Measurements from ENCODE around the gene RNF157. TPM values are rescaled to one million over a fixed set of nuclear protein-coding genes. Genes with fewer than 3 reads are reported as not detected.

RNF157 gene
- total RNA-seq, 1 experiment from 2014 or later = 11.2 TPM

DNA sequence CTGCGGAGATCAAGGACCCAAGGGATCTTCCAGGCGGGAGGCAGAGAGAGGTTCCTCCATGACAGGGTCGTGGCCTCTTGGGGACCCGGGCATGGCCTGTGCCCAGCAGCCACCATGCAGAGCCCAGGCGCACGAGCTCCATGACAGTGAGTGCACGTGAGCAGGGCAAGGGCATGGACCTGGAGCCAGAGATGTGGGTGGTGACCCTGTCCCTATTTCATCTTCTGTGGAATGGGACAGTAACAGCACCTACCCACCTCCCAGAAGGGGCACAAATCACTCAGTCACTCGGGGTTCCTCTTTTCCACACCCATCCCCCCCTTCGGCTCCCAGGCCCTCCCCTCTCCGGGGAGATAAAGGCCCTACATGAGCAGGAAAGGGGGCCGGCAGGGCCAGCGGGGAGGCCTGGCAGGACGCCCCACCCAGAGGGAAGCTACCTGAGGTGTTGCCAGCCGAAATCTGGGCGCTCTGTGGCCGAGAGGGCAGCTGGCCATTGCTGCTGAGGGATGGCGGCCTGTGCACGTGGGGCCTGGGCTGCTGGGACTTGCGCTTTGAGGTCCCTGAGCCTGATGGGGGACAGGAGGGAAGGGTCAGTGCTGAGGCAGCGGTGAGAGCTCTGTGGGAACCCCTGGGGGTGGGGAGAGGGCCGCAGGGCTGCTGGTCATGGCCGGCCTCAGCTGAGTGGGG is 35.2 kb upstream of the RNF157 start:
- Mint-ChIP-seq H3K9me3 (no peaks in the 10 kb centered on the region), H3K36me3 (no peaks in the 10 kb centered on the region), H3K4me1 (peaks cover 7% of the 10 kb centered on the region; the same call in 1 of the 2 replicates), H3K4me3 (no peak overlapping the region), H3K27ac (no peak overlapping the region), H3K27me3 (ENCODE audit: low read depth) (no peaks in the 10 kb centered on the region)
- TF ChIP-seq, protein P1, sequence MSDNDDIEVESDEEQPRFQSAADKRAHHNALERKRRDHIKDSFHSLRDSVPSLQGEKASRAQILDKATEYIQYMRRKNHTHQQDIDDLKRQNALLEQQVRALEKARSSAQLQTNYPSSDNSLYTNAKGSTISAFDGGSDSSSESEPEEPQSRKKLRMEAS (CRISPR knock-in tag; IDR thresholded peaks at IDR 0.05) = no peak
- TF ChIP-seq, protein P2, sequence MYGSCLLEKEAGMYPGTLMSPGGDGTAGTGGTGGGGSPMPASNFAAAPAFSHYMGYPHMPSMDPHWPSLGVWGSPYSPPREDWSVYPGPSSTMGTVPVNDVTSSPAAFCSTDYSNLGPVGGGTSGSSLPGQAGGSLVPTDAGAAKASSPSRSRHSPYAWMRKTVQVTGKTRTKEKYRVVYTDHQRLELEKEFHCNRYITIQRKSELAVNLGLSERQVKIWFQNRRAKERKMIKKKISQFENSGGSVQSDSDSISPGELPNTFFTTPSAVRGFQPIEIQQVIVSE (CRISPR knock-in tag; IDR thresholded peaks at IDR 0.05; ENCODE audit: borderline replicate concordance) = no peak
- ChIA-PET POLR2A (interaction anchor here (1.4 kb wide), 1 partner anchor 11 kb away, joined by 4 read pairs; the partner anchor contains the start of gene UBALD2), CTCF (interaction anchor here (0.7 to 3.3 kb wide), 7 partner anchors 16 to 261 kb away, joined by 3 to 13 read pairs (median 5); no protein-coding TSS in a partner anchor)
- ATAC-seq (no peak), DNase-seq (ENCODE audit: low spot score) (no peak)

DNA sequence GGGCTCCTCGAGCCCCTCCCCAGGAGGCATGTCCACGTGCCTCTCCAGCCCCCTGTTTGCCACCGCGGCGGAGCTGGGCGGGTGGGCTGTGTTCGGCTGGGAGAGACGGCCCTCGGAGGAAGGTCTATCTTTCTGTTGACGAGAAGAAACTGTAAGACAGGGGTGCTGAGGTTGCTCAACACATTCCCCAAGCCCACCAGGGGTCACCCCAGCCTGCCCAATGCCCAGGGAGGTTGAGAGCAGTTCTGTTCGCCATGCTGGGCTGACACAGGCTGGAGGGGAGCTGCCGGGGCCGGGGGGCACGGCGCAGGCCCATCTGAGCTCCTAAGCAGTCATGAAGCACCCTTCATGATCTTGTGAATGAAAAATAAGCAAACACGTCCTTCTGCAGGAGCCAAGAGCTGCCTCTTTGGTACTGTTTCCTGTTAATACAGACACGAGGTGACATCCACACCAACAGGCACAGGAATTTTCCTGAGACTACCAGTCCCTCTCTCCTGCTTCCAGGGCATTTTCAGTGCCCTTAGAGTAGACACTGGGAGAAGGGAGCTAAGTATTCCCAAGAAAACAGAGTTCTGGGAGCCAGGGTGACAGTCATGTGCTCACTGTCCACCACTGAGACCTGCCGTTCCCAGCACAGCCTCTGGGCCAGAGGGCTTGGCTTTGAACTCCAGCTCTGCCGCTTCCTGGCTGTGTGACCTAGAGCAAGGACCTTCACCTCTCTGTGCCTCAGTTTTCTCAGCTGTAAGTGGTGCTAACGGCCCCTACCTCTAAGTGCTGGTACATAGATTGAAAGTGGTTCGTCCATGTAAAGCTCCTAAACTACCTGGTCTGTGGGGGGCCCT is 34.0 kb upstream of the RNF157 start:
- Mint-ChIP-seq H3K4me3 (no peak overlapping the region), H3K27ac (no peak overlapping the region), H3K4me1 (peaks cover 9% of the 10 kb centered on the region), H3K36me3 (no peaks in the 10 kb centered on the region), H3K27me3 (ENCODE audit: low read depth) (no peaks in the 10 kb centered on the region), H3K9me3 (no peaks in the 10 kb centered on the region)
- TF ChIP-seq, protein P3, sequence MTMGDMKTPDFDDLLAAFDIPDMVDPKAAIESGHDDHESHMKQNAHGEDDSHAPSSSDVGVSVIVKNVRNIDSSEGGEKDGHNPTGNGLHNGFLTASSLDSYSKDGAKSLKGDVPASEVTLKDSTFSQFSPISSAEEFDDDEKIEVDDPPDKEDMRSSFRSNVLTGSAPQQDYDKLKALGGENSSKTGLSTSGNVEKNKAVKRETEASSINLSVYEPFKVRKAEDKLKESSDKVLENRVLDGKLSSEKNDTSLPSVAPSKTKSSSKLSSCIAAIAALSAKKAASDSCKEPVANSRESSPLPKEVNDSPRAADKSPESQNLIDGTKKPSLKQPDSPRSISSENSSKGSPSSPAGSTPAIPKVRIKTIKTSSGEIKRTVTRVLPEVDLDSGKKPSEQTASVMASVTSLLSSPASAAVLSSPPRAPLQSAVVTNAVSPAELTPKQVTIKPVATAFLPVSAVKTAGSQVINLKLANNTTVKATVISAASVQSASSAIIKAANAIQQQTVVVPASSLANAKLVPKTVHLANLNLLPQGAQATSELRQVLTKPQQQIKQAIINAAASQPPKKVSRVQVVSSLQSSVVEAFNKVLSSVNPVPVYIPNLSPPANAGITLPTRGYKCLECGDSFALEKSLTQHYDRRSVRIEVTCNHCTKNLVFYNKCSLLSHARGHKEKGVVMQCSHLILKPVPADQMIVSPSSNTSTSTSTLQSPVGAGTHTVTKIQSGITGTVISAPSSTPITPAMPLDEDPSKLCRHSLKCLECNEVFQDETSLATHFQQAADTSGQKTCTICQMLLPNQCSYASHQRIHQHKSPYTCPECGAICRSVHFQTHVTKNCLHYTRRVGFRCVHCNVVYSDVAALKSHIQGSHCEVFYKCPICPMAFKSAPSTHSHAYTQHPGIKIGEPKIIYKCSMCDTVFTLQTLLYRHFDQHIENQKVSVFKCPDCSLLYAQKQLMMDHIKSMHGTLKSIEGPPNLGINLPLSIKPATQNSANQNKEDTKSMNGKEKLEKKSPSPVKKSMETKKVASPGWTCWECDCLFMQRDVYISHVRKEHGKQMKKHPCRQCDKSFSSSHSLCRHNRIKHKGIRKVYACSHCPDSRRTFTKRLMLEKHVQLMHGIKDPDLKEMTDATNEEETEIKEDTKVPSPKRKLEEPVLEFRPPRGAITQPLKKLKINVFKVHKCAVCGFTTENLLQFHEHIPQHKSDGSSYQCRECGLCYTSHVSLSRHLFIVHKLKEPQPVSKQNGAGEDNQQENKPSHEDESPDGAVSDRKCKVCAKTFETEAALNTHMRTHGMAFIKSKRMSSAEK (CRISPR knock-in tag; IDR thresholded peaks at IDR 0.05; ENCODE audit: borderline replicate concordance) = no peak
- TF ChIP-seq, protein P4, sequence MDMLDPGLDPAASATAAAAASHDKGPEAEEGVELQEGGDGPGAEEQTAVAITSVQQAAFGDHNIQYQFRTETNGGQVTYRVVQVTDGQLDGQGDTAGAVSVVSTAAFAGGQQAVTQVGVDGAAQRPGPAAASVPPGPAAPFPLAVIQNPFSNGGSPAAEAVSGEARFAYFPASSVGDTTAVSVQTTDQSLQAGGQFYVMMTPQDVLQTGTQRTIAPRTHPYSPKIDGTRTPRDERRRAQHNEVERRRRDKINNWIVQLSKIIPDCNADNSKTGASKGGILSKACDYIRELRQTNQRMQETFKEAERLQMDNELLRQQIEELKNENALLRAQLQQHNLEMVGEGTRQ (CRISPR knock-in tag; IDR thresholded peaks at IDR 0.05) = no peak
- ChIA-PET CTCF (interaction anchor here (0.8 to 3.3 kb wide), 12 partner anchors 11 to 260 kb away, joined by 3 to 13 read pairs (median 4); partner anchors contain the start of gene GALR2), POLR2A (interaction anchor here (1.4 kb wide), 1 partner anchor 9 kb away, joined by 4 read pairs; the partner anchor contains the start of gene UBALD2)
- DNase-seq (ENCODE audit: low spot score) = no peak
- ATAC-seq = no peak

DNA sequence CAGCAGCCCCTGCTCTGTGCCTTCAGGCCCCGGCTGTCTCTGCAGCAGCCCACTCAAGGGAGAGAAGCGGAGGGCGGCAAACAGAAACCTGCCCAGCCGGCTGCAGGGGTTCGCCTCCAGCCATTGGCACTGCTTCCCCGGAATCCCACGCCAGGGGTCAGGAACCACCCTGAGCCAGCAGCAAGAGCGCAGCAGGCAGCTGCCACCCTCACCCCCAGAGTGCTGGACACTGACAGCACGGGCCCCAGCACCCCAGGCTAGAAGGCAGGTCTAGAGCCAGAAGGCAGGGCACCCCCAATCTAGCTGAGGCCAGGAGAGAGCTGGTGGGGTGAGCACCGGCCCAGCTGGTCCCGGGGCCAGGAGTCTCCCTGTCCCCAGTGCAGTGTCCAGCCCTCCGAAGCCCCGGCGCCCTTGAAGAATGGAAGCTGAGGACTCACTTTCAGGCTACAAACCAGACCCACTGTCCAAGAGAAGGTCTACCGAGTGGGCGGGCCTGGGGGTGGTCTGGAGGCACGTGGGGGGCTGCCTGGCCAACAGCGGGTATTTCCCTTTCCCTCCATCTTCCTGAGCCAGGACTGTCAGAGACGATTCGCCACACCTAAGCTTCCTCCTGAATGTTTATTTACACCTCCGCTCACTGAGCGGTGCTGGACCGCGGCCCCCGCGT is 33.3 kb upstream of the RNF157 start:
- H3K9me3 Mint-ChIP-seq = no peaks in the 10 kb centered on the region
- POLR2A ChIA-PET = interaction anchor here (1.4 kb wide), 1 partner anchor 9 kb away, joined by 4 read pairs; the partner anchor contains the start of gene UBALD2
- CTCF ChIA-PET = interaction anchor here (0.8 to 3.3 kb wide), 7 partner anchors 10 to 259 kb away, joined by 3 to 13 read pairs (median 4); no protein-coding TSS in a partner anchor
- TF ChIP-seq, protein P5, sequence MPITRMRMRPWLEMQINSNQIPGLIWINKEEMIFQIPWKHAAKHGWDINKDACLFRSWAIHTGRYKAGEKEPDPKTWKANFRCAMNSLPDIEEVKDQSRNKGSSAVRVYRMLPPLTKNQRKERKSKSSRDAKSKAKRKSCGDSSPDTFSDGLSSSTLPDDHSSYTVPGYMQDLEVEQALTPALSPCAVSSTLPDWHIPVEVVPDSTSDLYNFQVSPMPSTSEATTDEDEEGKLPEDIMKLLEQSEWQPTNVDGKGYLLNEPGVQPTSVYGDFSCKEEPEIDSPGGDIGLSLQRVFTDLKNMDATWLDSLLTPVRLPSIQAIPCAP (CRISPR knock-in tag; IDR thresholded peaks at IDR 0.05) = no peak
- TF ChIP-seq, protein P1 (CRISPR knock-in tag; IDR thresholded peaks at IDR 0.05) = no peak
- TF ChIP-seq SMAD3 (CRISPR knock-in tag; IDR thresholded peaks at IDR 0.05; ENCODE audit: borderline replicate concordance) = no peak
- TF ChIP-seq SOX15 (CRISPR knock-in tag; IDR thresholded peaks at IDR 0.05) = no peak
- TF ChIP-seq, protein P6, sequence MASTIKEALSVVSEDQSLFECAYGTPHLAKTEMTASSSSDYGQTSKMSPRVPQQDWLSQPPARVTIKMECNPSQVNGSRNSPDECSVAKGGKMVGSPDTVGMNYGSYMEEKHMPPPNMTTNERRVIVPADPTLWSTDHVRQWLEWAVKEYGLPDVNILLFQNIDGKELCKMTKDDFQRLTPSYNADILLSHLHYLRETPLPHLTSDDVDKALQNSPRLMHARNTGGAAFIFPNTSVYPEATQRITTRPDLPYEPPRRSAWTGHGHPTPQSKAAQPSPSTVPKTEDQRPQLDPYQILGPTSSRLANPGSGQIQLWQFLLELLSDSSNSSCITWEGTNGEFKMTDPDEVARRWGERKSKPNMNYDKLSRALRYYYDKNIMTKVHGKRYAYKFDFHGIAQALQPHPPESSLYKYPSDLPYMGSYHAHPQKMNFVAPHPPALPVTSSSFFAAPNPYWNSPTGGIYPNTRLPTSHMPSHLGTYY (CRISPR knock-in tag; IDR thresholded peaks at IDR 0.05) = no peak
- TF ChIP-seq, protein P4 (CRISPR knock-in tag; IDR thresholded peaks at IDR 0.05) = no peak
- TF ChIP-seq FOXJ3 (CRISPR knock-in tag; IDR thresholded peaks at IDR 0.05; ENCODE audit: borderline replicate concordance) = no peak
- TF ChIP-seq, protein P7, sequence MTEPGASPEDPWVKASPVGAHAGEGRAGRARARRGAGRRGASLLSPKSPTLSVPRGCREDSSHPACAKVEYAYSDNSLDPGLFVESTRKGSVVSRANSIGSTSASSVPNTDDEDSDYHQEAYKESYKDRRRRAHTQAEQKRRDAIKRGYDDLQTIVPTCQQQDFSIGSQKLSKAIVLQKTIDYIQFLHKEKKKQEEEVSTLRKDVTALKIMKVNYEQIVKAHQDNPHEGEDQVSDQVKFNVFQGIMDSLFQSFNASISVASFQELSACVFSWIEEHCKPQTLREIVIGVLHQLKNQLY (CRISPR knock-in tag; IDR thresholded peaks at IDR 0.05) = no peak
- no peak for TF ChIP-seq ZNF396 (CRISPR knock-in tag; IDR thresholded peaks at IDR 0.05; ENCODE audit: borderline replicate concordance)
- no peak for TF ChIP-seq ATF1 (CRISPR knock-in tag; IDR thresholded peaks at IDR 0.05)
- TF ChIP-seq IRF2 (CRISPR knock-in tag; IDR thresholded peaks at IDR 0.05; ENCODE audit: borderline replicate concordance, low read depth) = no peak
- TF ChIP-seq ZNF138 (CRISPR knock-in tag; conservative IDR thresholded peaks at IDR 0.05) = no peak
- no peak for TF ChIP-seq NFATC4 (CRISPR knock-in tag; IDR thresholded peaks at IDR 0.05)

More for the DNA sequence above, 33.3 kb upstream of the RNF157 start:
- no peak overlapping the region for H3K4me3 Mint-ChIP-seq
- H3K27me3 Mint-ChIP-seq (ENCODE audit: low read depth) = no peaks in the 10 kb centered on the region
- DNase-seq (ENCODE audit: low spot score) = no peak
- H3K27ac Mint-ChIP-seq = no peak overlapping the region
- peaks cover 16% of the 10 kb centered on the region for H3K4me1 Mint-ChIP-seq
- no peak for ATAC-seq
- H3K36me3 Mint-ChIP-seq = no peaks in the 10 kb centered on the region
